Prostate gland (tissue), 2 donors: ENCODE measurements around the gene FAM135A. TPM values are rescaled to one million over a fixed set of nuclear protein-coding genes. Genes with fewer than 3 reads are reported as not detected.

Source experiments
- DNase-seq: peaks from one replicate; pipeline ENCODE4 v3.0.0-alpha.2; 2019; ENCODE audit warnings: low spot score
- H3K27ac ChIP-seq, 2 donors: fragments of 200-600 bp; sonication (generic); 2 replicates each; pipeline ENCODE4 v1.5.1; 2017 to 2019
- H3K27me3 ChIP-seq: fragments of 200-600 bp; sonication (generic); replicated peaks from 2 replicates; pipeline ENCODE4 v1.5.1; 2019; ENCODE audit not compliant: insufficient read depth
- H3K36me3 ChIP-seq, 2 donors: fragments of 200-600 bp; sonication (generic); 1 replicate in 1 of 2; 2 replicates in 1 of 2; pipeline versions ENCODE4 v1.5.1 to v1.8.1; 2017 to 2019
- H3K4me1 ChIP-seq: fragments of 200-600 bp; sonication (generic); replicated peaks from 2 replicates; pipeline ENCODE4 v1.5.1; 2019
- H3K4me3 ChIP-seq, 2 donors: fragments of 200-600 bp; sonication (generic); 2 replicates each; pipeline ENCODE4 v1.5.1; 2017 to 2019
- H3K9me3 ChIP-seq: fragments of 200-600 bp; sonication (generic); 2 replicates; pipeline ENCODE4 v1.5.1; 2017
- CTCF ChIP-seq, 4 experiments: fragments of 200-600 bp in 2 of 4; fragments of 450-650 bp in 2 of 4; sonication (generic) in 2 of 4; IDR thresholded peaks; 1 replicate in 3 of 4; 2 replicates in 1 of 4; pipeline ENCODE4 v1.5.1; 2016 to 2019; ENCODE audit warnings: antibody characterized with exemption in 4 of 4, mild to moderate bottlenecking in 2 of 4, moderate library complexity in 2 of 4
- POLR2A ChIP-seq: fragments of 450-650 bp; IDR thresholded peaks from one replicate; pipeline ENCODE4 v1.6.1; 2016; ENCODE audit warnings: antibody characterized with exemption, mild to moderate bottlenecking
- POLR2AphosphoS5 ChIP-seq: sonication (generic); formaldehyde crosslinking; IDR thresholded peaks from one replicate; pipeline ENCODE4 v1.6.1; 2017; ENCODE audit warnings: antibody characterized with exemption
- WGBS: methylation state at CpG from one replicate; pipeline ENCODE4 v1.1.5; 2018; 5-methylcytosine and 5-hydroxymethylcytosine counted together
- intact Hi-C: fragments of 100-400 bp; cut with DNase I; formaldehyde crosslinking; loops from one replicate; pipeline ENCODE4 v1.14.2; 2022
- total RNA-seq, 2 donors: library from RNA; depleted of rRNA; stranded (reverse); fragments of >200 nt; gene quantifications; one replicate each; pipeline ENCODE4 v1.1.0, GENCODE V29; 2016

Gene FAM135A
- total RNA-seq, 2 donors from 2014 or later = 66.3 to 117 TPM

- H3K4me1 ChIP-seq = no peaks in the 10 kb centered on the region
- no peaks in the 10 kb centered on the region for H3K36me3 ChIP-seq
- intact Hi-C loops = loop anchor here (5.0 kb wide), 2 partner anchors 149 to 316 kb away; no protein-coding TSS in a partner anchor
- H3K9me3 ChIP-seq = no peaks in the 10 kb centered on the region
- 0% methylated on average over 1 of the region's 1 CpG for WGBS
- no peak overlapping the region for H3K4me3 ChIP-seq
- no peak overlapping the region for H3K27ac ChIP-seq
- no peak for DNase-seq
- TF ChIP-seq POLR2A (no peak), CTCF (IDR thresholded peaks at IDR 0.05) (peak; percentile 12 to 81 (median 74)), POLR2AphosphoS5 (no peak)
- no peaks in the 10 kb centered on the region for H3K27me3 ChIP-seq
Measured at GRCh38 chr6:70371454-70372105, 41.7 kb upstream of the FAM135A start.

GRCh38 chr6:70375166-70375565 is 38.1 kb upstream of the FAM135A start:
- intact Hi-C loops = no loop called here
- Histone ChIP-seq H3K36me3 (no peaks in the 10 kb centered on the region), H3K27ac (no peak overlapping the region), H3K27me3 (no peaks in the 10 kb centered on the region), H3K4me3 (no peak overlapping the region), H3K4me1 (no peaks in the 10 kb centered on the region), H3K9me3 (no peaks in the 10 kb centered on the region)
- DNase-seq = no peak
- TF ChIP-seq POLR2A (no peak), CTCF (IDR thresholded peaks at IDR 0.05) (no peak), POLR2AphosphoS5 (no peak)
- WGBS = 83% methylated on average over 3 of the region's 3 CpGs

GRCh38 chr6:70375882-70376281 is 37.4 kb upstream of the FAM135A start:
- Histone ChIP-seq H3K4me3 (no peak overlapping the region), H3K36me3 (no peaks in the 10 kb centered on the region), H3K27ac (no peak overlapping the region), H3K9me3 (no peaks in the 10 kb centered on the region), H3K27me3 (no peaks in the 10 kb centered on the region), H3K4me1 (no peaks in the 10 kb centered on the region)
- TF ChIP-seq POLR2A (no peak), CTCF (IDR thresholded peaks at IDR 0.05) (no peak), POLR2AphosphoS5 (no peak)
- intact Hi-C loops = no loop called here
- WGBS = 78% methylated on average over 10 of the region's 10 CpGs
- no peak for DNase-seq

GRCh38 chr6:70376628-70377027 is 36.7 kb upstream of the FAM135A start:
- intact Hi-C loops = no loop called here
- no peak overlapping the region for H3K4me3 ChIP-seq
- H3K27ac ChIP-seq = no peak overlapping the region
- no peaks in the 10 kb centered on the region for H3K36me3 ChIP-seq
- 82% methylated on average over 1 of the region's 1 CpG for WGBS
- no peak for DNase-seq
- no peak for TF ChIP-seq POLR2A
- TF ChIP-seq POLR2AphosphoS5 = no peak
- no peak for TF ChIP-seq CTCF (IDR thresholded peaks at IDR 0.05)
- no peaks in the 10 kb centered on the region for H3K27me3 ChIP-seq
- H3K9me3 ChIP-seq = no peaks in the 10 kb centered on the region
- H3K4me1 ChIP-seq = no peaks in the 10 kb centered on the region

GRCh38 chr6:70377372-70377771 is 35.9 kb upstream of the FAM135A start:
- Histone ChIP-seq H3K36me3 (no peaks in the 10 kb centered on the region), H3K27ac (no peak overlapping the region), H3K27me3 (no peaks in the 10 kb centered on the region), H3K4me3 (no peak overlapping the region), H3K4me1 (no peaks in the 10 kb centered on the region), H3K9me3 (no peaks in the 10 kb centered on the region)
- no peak for DNase-seq
- TF ChIP-seq CTCF (IDR thresholded peaks at IDR 0.05) (no peak), POLR2A (no peak), POLR2AphosphoS5 (no peak)
- 62% methylated on average over 3 of the region's 3 CpGs for WGBS
- intact Hi-C loops = no loop called here
